Measurements from ENCODE around the gene MYO5A. TPM values are rescaled to one million over a fixed set of nuclear protein-coding genes. Genes with fewer than 3 reads are reported as not detected.

The MYO5A gene
- polyA plus RNA-seq, 4 donors = 0.45 to 3.0 (median 1.6) TPM

- H3K4me1 ChIP-seq (ENCODE audit: control insufficient read depth in 3 of 3, insufficient read depth in 2 of 3, low read depth in 1 of 3, low read length in 2 of 3) = no peaks in the 10 kb centered on the region
- no peak for DNase-seq
- no peaks in the 10 kb centered on the region for H3K9me3 ChIP-seq (ENCODE audit: control insufficient read depth in 2 of 2, insufficient read depth in 1 of 2, low read depth in 1 of 2, low read length in 1 of 2)
- no peak overlapping the region for H3K4me3 ChIP-seq (ENCODE audit: low read depth in 1 of 3, low read length in 3 of 3)
- FAIRE-seq = no peak
- 84 to 92% (median 91%) methylated on average over 2 of the region's 2 CpGs for WGBS, 3 donors
- no peaks in the 10 kb centered on the region for H3K27me3 ChIP-seq (ENCODE audit: control insufficient read depth in 3 of 3, insufficient read depth in 3 of 3, low read length in 3 of 3)
- H3K27ac ChIP-seq (ENCODE audit: low read depth in 1 of 3, low read length in 2 of 3) = no peak overlapping the region
- peaks cover 0 to 4% (median 2%) of the 10 kb centered on the region in 3 donors for H3K36me3 ChIP-seq (ENCODE audit: control insufficient read depth in 3 of 3, insufficient read depth in 2 of 3, low read depth in 1 of 3, low read length in 3 of 3)
These were observed 145.5 kb downstream of the MYO5A start for GRCh38 chr15:52383100-52383588.

GRCh38 chr15:52382647-52383046 is 146.0 kb downstream of the MYO5A start:
- no peaks in the 10 kb centered on the region for H3K27me3 ChIP-seq (ENCODE audit: control insufficient read depth in 3 of 3, insufficient read depth in 3 of 3, low read length in 3 of 3)
- DNase-seq (no peak), FAIRE-seq (no peak)
- H3K27ac ChIP-seq (ENCODE audit: low read depth in 1 of 3, low read length in 2 of 3) = no peak overlapping the region
- H3K36me3 ChIP-seq (ENCODE audit: control insufficient read depth in 3 of 3, insufficient read depth in 2 of 3, low read depth in 1 of 3, low read length in 3 of 3) = peaks cover 0 to 4% (median 2%) of the 10 kb centered on the region in 3 donors
- H3K4me3 ChIP-seq (ENCODE audit: low read depth in 1 of 3, low read length in 3 of 3) = no peak overlapping the region
- 90 to 96% (median 93%) methylated on average over 1 of the region's 1 CpG for WGBS, 3 donors
- no peaks in the 10 kb centered on the region for H3K9me3 ChIP-seq (ENCODE audit: control insufficient read depth in 2 of 2, insufficient read depth in 1 of 2, low read depth in 1 of 2, low read length in 1 of 2)
- H3K4me1 ChIP-seq (ENCODE audit: control insufficient read depth in 3 of 3, insufficient read depth in 2 of 3, low read depth in 1 of 3, low read length in 2 of 3) = no peaks in the 10 kb centered on the region

GRCh38 chr15:52379395-52380106 is 149.1 kb downstream of the MYO5A start:
- no peak overlapping the region for H3K4me3 ChIP-seq (ENCODE audit: low read depth in 1 of 3, low read length in 3 of 3)
- H3K36me3 ChIP-seq (ENCODE audit: control insufficient read depth in 3 of 3, insufficient read depth in 2 of 3, low read depth in 1 of 3, low read length in 3 of 3) = peaks cover 2 to 4% (median 2%) of the 10 kb centered on the region in 3 donors
- peak overlapping the region in 1 of 3 donors; percentile 55 for H3K27ac ChIP-seq (ENCODE audit: low read depth in 1 of 3, low read length in 2 of 3)
- no peaks in the 10 kb centered on the region for H3K27me3 ChIP-seq (ENCODE audit: control insufficient read depth in 3 of 3, insufficient read depth in 3 of 3, low read length in 3 of 3)
- H3K4me1 ChIP-seq (ENCODE audit: control insufficient read depth in 3 of 3, insufficient read depth in 2 of 3, low read depth in 1 of 3, low read length in 2 of 3) = no peaks in the 10 kb centered on the region
- FAIRE-seq = no peak
- 77 to 87% (median 79%) methylated on average over 14 of the region's 14 CpGs for WGBS, 3 donors
- no peak for DNase-seq
- H3K9me3 ChIP-seq (ENCODE audit: control insufficient read depth in 2 of 2, insufficient read depth in 1 of 2, low read depth in 1 of 2, low read length in 1 of 2) = no peaks in the 10 kb centered on the region

GRCh38 chr15:52378746-52379394 is 149.8 kb downstream of the MYO5A start:
- H3K4me1 ChIP-seq (ENCODE audit: control insufficient read depth in 3 of 3, insufficient read depth in 2 of 3, low read depth in 1 of 3, low read length in 2 of 3) = no peaks in the 10 kb centered on the region
- DNase-seq (no peak), FAIRE-seq (no peak)
- peak overlapping the region in 1 of 3 donors; percentile 55 for H3K27ac ChIP-seq (ENCODE audit: low read depth in 1 of 3, low read length in 2 of 3)
- 83 to 88% (median 84%) methylated on average over 6 of the region's 6 CpGs for WGBS, 3 donors
- no peaks in the 10 kb centered on the region for H3K9me3 ChIP-seq (ENCODE audit: control insufficient read depth in 2 of 2, insufficient read depth in 1 of 2, low read depth in 1 of 2, low read length in 1 of 2)
- no peaks in the 10 kb centered on the region for H3K27me3 ChIP-seq (ENCODE audit: control insufficient read depth in 3 of 3, insufficient read depth in 3 of 3, low read length in 3 of 3)
- no peak overlapping the region for H3K4me3 ChIP-seq (ENCODE audit: low read depth in 1 of 3, low read length in 3 of 3)
- H3K36me3 ChIP-seq (ENCODE audit: control insufficient read depth in 3 of 3, insufficient read depth in 2 of 3, low read depth in 1 of 3, low read length in 3 of 3) = peaks cover 2 to 4% (median 2%) of the 10 kb centered on the region in 3 donors

- peaks cover 0 to 5% (median 0%) of the 10 kb centered on the region in 3 donors for H3K36me3 ChIP-seq (ENCODE audit: control insufficient read depth in 3 of 3, insufficient read depth in 2 of 3, low read depth in 1 of 3, low read length in 3 of 3)
- H3K27me3 ChIP-seq (ENCODE audit: control insufficient read depth in 3 of 3, insufficient read depth in 3 of 3, low read length in 3 of 3) = no peaks in the 10 kb centered on the region
- no peak overlapping the region for H3K27ac ChIP-seq (ENCODE audit: low read depth in 1 of 3, low read length in 2 of 3)
- H3K9me3 ChIP-seq (ENCODE audit: control insufficient read depth in 2 of 2, insufficient read depth in 1 of 2, low read depth in 1 of 2, low read length in 1 of 2) = no peaks in the 10 kb centered on the region
- no peaks in the 10 kb centered on the region for H3K4me1 ChIP-seq (ENCODE audit: control insufficient read depth in 3 of 3, insufficient read depth in 2 of 3, low read depth in 1 of 3, low read length in 2 of 3)
- no peak overlapping the region for H3K4me3 ChIP-seq (ENCODE audit: low read depth in 1 of 3, low read length in 3 of 3)
- DNase-seq (no peak), FAIRE-seq (no peak)
- WGBS, 3 donors = 84 to 88% (median 86%) methylated on average over 9 of the region's 9 CpGs
These were observed 158.7 kb downstream of the MYO5A start for GRCh38 chr15:52370010-52370409.

- WGBS, 3 donors = 89 to 94% (median 93%) methylated on average over 3 of the region's 3 CpGs
- no peak for FAIRE-seq
These were observed 159.2 kb downstream of the MYO5A start for GRCh38 chr15:52369455-52369854.

GRCh38 chr15:52369030-52369429 is 159.7 kb downstream of the MYO5A start:
- H3K27ac ChIP-seq (ENCODE audit: low read depth in 1 of 3, low read length in 2 of 3) = no peak overlapping the region
- H3K27me3 ChIP-seq (ENCODE audit: control insufficient read depth in 3 of 3, insufficient read depth in 3 of 3, low read length in 3 of 3) = no peaks in the 10 kb centered on the region
- WGBS, 3 donors = 90 to 95% (median 94%) methylated on average over 3 of the region's 3 CpGs
- FAIRE-seq = no peak
- no peak overlapping the region for H3K4me3 ChIP-seq (ENCODE audit: low read depth in 1 of 3, low read length in 3 of 3)
- no peaks in the 10 kb centered on the region for H3K9me3 ChIP-seq (ENCODE audit: control insufficient read depth in 2 of 2, insufficient read depth in 1 of 2, low read depth in 1 of 2, low read length in 1 of 2)
- peaks cover 0 to 5% (median 0%) of the 10 kb centered on the region in 3 donors for H3K36me3 ChIP-seq (ENCODE audit: control insufficient read depth in 3 of 3, insufficient read depth in 2 of 3, low read depth in 1 of 3, low read length in 3 of 3)
- DNase-seq = no peak
- no peaks in the 10 kb centered on the region for H3K4me1 ChIP-seq (ENCODE audit: control insufficient read depth in 3 of 3, insufficient read depth in 2 of 3, low read depth in 1 of 3, low read length in 2 of 3)

More at GRCh38 chr15:52369455-52369854, 159.2 kb downstream of the MYO5A start:
- peaks cover 0 to 5% (median 0%) of the 10 kb centered on the region in 3 donors for H3K36me3 ChIP-seq (ENCODE audit: control insufficient read depth in 3 of 3, insufficient read depth in 2 of 3, low read depth in 1 of 3, low read length in 3 of 3)
- no peak overlapping the region for H3K4me3 ChIP-seq (ENCODE audit: low read depth in 1 of 3, low read length in 3 of 3)
- no peaks in the 10 kb centered on the region for H3K9me3 ChIP-seq (ENCODE audit: control insufficient read depth in 2 of 2, insufficient read depth in 1 of 2, low read depth in 1 of 2, low read length in 1 of 2)
- H3K27ac ChIP-seq (ENCODE audit: low read depth in 1 of 3, low read length in 2 of 3) = no peak overlapping the region
- H3K4me1 ChIP-seq (ENCODE audit: control insufficient read depth in 3 of 3, insufficient read depth in 2 of 3, low read depth in 1 of 3, low read length in 2 of 3) = no peaks in the 10 kb centered on the region
- no peak for DNase-seq
- no peaks in the 10 kb centered on the region for H3K27me3 ChIP-seq (ENCODE audit: control insufficient read depth in 3 of 3, insufficient read depth in 3 of 3, low read length in 3 of 3)

- no peaks in the 10 kb centered on the region for H3K27me3 ChIP-seq (ENCODE audit: control insufficient read depth in 3 of 3, insufficient read depth in 3 of 3, low read length in 3 of 3)
- no peak overlapping the region for H3K4me3 ChIP-seq (ENCODE audit: low read depth in 1 of 3, low read length in 3 of 3)
- H3K9me3 ChIP-seq (ENCODE audit: control insufficient read depth in 2 of 2, insufficient read depth in 1 of 2, low read depth in 1 of 2, low read length in 1 of 2) = no peaks in the 10 kb centered on the region
- DNase-seq (no peak), FAIRE-seq (no peak)
- H3K36me3 ChIP-seq (ENCODE audit: control insufficient read depth in 3 of 3, insufficient read depth in 2 of 3, low read depth in 1 of 3, low read length in 3 of 3) = peaks cover 0 to 3% (median 0%) of the 10 kb centered on the region in 3 donors
- no peak overlapping the region for H3K27ac ChIP-seq (ENCODE audit: low read depth in 1 of 3, low read length in 2 of 3)
- 69 to 82% (median 71%) methylated on average over 3 of the region's 3 CpGs for WGBS, 3 donors
- no peaks in the 10 kb centered on the region for H3K4me1 ChIP-seq (ENCODE audit: control insufficient read depth in 3 of 3, insufficient read depth in 2 of 3, low read depth in 1 of 3, low read length in 2 of 3)
These were observed 160.3 kb downstream of the MYO5A start for GRCh38 chr15:52368402-52368801.
